GM21576 (cell line): Measurements from ENCODE around the gene CASP2.
A peak's percentile ranks its signal among the peaks of the same experiment; 100 is the strongest.
"Not testable (repeated sequence)": the region's sequence is repeated elsewhere in the genome, so short reads cannot be mapped to it uniquely, and the experiment has no call there.

Experiments used
- ATAC-seq: cut with Tn5 transposase; IDR thresholded peaks from one replicate; pipeline ENCODE4 v1.9.1; 2021; ENCODE audit warnings: mild to moderate bottlenecking, moderate library complexity; ENCODE audit not compliant: unreplicated experiment

CASP2 gene

DNA sequence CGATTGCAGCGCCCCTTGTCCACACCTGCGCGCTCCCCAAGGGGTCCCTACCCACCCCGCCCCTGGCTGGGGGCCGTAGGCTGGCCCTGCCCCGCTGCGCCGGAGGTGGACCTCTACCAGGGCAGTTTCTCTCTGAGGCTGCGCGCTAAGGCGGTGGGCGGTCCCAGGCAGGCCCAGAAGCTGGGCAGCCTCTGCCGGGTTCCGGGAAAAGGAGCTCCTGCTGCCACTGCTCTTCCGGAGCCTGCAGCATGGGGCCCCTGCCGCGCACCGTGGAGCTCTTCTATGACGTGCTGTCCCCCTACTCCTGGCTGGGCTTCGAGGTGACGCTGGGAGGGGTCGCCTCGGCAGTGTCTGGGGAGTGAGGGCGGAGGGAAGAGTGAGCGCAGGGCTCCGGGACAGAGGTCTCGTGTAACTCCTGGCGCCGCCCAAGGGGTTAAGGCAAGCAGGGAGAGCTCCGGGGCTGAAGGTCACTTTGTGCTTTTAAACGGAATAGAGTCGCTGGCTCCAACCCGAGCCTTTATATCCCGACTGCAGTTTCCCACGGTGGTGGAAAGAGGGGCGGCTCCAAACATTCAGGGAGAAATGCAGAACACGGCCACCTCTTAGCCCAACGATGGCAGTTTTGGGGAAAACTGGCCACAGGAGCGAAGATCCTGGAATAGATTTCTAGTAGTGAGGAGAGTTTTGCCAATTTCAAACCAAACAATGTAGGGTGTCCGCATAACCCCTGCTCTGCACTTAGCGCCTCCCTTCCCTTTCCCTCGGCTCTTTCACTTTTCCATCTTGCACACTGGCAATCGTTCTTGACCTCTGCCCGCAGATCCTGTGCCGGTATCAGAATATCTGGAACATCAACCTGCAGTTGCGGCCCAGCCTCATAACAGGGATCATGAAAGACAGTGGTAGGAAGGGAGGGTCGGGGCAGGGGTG, 24.6 kb upstream of the CASP2 start, which contains the start of gene GSTK1:
Gene GSTK1, plus strand, starts transcription at position 176 of the 930 bp plus-strand sequence. Its CDS starts 73 bp downstream, at position 249.
- peak; percentile 97 for ATAC-seq

DNA sequence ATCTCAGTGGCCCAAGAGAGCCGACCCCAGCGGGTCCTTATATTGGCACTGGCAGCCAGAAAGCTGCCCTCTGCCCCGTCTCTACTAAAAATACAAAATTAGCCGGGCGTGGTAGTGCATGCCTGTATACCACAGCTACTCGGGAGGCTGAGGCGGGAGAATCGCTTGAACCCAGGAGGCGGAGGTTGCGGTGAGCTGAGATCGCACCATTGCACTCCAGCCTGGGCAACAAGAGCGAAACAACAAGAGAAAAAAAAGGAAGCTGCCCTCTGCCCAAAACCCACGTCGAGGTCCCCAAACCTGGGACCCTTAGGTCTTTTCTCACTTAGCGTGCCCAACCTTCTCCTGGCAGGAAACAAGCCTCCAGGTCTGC, 24.0 kb upstream of the CASP2 start:
- not testable (repeated sequence) for ATAC-seq

DNA sequence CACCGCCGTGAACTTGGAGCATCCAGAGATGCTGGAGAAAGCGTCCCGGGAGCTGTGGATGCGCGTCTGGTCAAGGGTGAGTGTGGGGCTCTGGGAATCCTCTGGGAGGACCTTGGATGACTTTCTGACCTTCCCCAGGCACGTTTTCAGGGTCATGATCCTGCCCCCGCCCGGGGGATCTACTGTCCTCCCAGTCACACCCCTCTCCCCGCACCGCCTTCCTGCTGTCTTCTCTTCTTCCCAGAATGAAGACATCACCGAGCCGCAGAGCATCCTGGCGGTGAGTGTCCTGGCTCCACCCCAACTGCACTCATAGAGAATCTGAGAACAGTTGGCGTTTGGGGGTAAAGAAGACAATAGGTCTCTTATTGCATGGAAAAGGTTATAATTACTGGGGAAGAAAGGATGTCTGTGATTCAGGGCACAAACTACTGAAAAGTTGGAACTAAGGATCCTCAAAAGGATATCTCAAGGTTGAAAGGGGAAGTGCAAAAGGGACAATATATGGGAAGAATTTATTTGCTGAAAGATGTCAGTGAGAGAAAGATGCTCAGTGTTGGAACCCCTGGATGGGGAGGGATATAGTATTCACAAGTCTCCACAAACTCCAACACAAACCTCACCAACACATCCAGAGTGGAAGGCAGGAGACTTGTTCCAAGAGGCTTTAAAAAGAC, 23.0 kb upstream of the CASP2 start:
- no peak for ATAC-seq

DNA sequence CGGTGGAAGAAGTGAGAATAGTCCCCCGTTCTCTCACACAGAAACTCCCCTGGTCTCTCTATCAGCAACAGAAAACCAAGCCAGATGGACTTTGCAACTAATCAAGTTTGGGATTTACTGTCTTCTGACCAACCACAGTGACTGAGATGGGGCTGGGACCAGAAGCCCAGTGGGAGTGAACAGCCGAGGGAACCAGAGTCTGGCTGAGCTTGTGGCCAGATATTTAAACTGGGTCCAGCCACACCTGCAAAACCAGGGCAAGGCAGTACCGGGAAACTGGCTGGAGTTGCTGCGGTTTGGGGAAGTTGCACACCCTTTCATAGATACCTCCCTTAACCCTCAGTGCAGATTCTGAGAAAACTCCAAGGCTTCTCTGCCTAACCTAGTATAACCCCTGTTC, 18.9 kb upstream of the CASP2 start:
- ATAC-seq = no peak

DNA sequence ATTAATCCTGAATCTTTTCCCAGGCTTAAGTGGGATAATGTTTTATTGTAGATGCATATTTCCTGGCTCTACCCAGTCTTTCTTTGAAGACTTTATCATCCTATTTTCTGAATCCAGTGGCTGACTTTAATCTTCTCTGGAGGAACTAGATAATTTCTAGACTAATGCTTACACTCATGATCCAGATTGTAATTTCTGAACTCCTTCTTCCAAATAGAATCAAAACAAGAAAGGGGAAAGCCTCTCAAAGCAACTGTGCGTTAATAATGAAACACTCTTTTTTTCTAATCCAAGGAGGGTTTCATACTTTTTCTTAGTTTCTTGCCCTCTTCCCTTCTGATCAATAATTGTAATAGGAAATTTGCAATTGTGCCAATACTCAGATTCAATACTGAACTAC, 16.9 kb upstream of the CASP2 start:
- no peak for ATAC-seq

DNA sequence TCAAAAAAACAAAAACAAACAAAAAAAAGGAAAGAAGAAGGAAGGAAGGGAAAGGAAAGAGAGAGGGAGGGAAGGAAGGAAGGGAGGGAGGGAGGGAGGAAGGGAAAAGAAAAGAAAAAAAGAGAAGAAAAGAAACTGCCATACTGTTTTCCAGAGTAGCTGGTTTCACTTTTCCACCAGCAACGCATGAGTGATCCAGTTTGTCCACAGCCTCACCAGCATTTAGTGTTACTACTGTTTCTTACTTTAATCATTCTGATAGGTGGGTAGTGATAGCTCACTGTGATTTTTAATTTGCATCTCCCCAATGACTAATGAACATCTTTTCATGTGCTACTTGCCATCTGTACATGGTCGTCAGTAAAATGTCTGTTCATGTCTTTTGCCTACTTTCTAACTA, 15.3 kb upstream of the CASP2 start:
- ATAC-seq = no peak

DNA sequence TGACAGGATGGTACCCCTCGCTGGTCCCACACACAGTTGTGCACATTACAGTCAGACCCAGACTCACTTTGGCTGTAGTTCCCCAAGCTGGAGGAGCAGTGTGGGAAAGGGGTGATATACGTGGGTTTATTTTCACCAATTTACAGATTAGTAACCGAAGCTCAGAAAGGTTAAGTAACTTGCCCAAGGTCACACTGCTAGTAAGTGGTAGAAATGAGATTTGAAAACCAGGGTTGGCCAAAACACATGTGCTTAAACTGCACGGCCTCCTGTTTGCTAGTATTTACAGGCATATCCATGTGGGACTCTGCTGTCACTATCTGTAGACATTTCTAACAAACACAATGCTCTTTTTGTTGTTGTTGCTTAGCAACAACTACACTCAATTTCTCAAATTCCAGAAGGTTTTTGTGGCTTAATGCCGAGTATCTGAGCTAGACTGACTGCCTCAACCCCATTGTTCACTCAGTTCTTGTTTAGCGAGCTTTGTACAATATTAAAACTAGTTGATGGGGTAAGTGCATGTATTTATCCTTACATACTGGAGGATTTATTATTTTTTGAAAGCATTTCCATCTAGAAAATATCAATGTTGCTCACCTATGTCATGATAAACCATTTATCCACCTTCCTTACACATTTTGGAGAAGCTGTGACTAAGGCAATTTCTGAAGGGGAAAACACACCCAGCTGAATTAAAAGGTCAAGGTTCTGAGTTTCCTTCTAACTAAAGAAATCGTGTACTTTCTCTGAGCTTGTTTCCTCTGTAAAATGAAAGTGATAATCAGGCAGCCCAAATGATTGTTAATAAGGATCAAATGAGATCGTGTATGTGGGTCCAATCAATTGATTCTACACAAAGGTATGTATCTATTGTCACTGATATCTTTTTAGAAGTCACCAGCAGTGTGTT, 8.7 kb upstream of the CASP2 start:
- ATAC-seq = no peak

DNA sequence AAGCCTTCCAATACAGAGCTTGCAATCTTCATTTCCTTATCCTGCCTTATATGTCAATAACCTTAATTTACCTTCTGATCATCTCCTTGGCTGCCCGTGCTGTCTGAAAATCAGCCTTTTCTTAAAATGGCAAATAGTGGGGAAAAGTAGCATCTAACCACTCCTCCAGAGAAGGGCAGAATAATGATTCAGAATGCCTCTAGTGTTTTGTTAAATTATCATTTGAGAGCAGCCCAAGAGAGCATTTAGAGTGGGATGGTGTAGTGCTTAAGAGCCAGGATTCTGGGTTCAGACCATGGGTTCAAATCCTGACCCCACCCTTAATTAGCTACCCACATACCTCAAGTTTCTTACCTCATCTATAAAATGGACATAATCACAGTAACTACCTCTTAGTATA, 8.0 kb upstream of the CASP2 start:
- ATAC-seq = no peak

DNA sequence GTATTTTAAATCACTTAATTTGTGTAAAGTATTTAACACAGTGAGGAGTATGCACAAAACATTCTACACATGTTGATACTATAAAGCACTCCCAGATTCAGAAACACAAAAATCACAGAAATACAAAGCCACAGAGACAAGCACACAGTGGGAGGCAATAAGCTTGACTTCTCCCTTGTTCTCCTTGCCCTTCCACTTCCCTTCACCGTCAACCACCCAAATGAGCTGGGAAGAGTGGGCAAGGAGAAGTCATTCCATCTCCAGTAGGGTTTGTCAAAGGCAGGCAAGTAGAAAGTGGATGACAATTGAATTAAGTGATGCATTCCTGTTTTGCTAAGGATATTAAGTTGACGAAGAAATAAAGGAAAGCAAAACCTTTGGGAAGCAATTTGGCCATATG, 7.6 kb upstream of the CASP2 start:
- no peak for ATAC-seq

DNA sequence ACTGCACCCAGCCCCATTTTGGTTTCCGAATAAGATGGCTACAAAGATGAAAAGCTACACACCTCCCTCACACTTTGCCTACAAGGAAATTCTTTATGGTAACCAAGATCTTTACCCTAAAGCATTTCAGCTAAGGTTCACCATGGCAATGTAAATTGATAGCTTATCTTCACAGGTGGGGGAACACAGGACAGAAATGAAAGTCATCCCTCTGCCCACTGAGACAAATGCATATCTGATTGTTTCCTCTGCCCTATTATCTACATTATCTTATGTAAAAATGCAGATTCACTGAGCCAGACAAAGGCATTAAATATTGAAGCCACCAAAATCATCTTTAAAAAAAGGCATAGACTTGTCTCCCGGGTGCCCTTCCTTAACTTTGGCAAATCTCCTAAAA, 6.6 kb upstream of the CASP2 start:
- ATAC-seq = no peak

DNA sequence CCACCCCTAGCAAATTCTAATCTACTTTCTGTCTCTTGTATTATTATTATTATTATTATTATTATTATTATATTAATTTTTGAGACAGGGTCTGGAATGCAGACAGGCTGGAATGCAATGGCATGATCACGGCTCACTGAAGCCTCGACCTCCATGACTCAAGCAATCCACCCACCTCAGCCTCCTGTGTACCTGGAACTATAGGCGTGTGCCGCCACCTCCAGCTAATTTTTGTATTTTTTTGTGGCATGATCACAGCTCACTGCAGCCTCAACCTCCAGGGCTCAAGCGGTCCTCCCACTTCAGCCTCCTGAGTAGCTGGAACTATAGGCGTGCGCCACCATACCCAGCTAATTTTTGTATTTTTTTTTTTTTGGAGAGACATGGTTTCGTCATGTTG, 6.0 kb upstream of the CASP2 start:
- ATAC-seq = no peak

DNA sequence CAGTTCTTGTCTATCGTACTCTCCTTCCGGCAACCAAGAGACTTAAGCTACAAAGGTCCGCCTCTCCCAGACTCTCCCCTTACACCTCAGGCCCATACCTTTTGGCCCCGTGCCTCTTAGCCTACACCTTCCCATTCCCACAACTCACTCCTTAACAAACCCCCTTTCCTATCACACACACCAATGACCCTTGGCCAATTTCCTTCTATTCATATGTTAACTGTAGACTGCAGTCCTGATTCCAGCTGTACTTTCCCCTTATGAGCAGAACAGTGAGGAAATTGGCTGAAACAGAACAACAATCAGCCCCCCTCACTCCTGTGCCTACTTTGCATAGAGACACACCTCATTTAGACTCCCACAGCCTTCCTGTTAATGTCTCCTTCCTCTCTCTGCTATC, 4.8 kb upstream of the CASP2 start:
- ATAC-seq = no peak

DNA sequence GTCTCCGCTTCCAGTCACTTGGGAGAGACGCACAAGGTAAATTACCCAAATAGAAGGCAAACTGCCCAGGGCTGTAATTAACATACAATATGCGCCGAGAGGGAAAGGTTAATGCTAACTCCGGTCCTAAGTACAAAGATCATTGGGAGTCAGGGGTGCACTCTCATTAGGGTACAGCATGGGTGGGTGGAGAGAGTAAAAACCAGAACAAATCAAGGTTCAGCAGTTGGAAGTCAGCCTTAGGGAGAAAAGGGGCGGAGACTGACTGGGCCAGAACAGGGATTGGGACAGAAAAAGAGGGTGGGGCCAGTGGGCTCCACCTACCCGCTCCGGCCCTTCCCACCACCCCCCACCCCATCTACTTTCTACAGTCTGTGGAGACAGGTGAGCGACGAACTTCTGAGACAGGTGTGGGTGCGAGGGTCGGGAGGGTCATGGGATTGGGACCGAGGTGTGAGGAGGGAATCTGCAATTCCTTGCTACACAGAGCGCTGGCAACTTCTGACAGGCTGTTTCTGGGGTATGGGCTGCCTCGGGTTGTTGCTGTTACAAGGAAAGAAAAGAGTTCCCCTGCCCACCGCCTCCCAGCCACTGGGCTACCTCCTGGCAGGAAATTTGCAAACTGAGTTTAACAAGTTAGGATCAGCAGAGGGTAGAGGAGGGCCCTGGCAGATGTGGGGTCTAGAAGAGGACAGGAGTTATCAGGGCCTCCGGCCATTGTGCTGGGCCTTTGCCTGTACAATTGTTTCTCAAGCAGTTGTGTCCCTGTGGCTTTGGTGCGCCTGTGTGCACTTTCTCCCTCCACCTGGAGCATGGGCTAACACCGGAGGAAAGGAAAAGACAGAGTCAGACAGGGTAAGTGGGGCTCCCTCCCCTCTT, 3.3 kb upstream of the CASP2 start, which contains the start of gene TMEM139:
Gene TMEM139, plus strand, starts transcription at position 368 of the 879 bp plus-strand sequence. CDS start 1,000 bp downstream, outside the sequence.
- no peak for ATAC-seq

DNA sequence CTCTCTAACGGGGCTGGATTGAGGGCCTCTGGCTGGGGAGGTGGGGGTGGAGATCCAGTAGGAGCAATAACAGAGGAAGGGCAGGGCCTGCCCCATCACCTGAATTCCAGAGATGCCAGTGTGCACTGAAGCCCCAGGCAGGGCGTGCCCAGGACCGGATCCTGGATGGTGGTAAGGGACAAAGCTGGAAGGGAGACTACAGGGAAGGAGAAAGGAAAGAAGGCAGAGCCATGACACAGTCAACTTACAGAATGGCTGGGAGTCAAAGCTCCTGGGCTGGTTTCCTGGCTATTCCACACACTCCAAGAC, 2.7 kb upstream of the CASP2 start:
- no peak for ATAC-seq

DNA sequence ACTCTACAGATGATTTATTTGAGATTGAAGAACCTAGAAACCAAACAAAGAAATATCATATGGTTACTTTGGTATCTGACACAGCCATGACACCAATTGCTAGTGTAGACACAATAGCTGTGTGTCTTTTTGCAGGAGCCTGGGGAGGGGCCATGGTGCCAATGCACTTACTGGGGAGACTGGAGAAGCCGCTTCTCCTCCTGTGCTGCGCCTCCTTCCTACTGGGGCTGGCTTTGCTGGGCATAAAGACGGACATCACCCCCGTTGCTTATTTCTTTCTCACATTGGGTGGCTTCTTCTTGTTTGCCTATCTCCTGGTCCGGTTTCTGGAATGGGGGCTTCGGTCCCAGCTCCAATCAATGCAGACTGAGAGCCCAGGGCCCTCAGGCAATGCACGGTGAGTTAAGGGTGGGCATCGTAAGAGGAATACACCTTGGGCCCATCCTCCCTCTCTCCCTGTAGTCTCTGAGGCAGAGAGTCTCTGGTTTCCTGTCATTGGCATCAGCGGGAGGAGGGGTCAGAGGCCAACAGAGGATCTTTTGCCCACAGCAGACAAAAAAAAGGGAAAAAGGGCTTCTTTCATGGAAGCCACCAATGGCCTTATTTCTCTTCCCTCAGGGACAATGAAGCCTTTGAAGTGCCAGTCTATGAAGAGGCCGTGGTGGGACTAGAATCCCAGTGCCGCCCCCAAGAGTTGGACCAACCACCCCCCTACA, 2.2 kb upstream of the CASP2 start:
- no peak for ATAC-seq

DNA sequence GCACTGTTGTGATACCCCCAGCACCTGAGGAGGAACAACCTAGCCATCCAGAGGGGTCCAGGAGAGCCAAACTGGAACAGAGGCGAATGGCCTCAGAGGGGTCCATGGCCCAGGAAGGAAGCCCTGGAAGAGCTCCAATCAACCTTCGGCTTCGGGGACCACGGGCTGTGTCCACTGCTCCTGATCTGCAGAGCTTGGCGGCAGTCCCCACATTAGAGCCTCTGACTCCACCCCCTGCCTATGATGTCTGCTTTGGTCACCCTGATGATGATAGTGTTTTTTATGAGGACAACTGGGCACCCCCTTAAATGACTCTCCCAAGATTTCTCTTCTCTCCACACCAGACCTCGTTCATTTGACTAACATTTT, 1.6 kb upstream of the CASP2 start:
- no peak for ATAC-seq

DNA sequence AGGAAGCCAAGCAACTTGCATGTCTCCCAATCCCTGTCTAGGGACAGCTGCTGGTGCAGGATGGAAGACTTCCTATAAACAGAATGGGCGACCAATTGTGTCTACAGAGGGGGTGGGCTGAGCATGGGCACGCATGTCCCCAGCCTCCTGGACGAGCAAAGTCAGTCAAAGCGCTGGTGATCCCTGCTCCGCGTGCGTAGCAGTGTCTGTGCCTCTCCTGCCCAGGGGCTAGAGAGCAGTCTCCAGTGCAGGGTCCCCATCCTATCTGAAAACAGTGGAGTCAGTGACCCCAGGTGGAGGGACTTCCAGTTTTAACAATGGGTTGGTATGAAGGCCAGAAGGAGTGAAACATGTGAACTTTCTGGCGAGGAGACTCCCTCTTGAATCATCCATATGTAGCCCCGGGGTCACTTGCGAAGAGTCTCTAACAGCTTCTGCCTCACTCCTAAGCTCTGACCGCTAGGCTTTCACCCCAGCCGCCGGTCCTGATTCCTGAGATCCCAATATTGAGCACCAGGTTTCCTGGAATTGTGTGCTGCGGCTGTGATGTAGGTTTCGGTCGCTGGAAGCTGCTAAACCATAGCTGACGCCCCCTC, 714 bp upstream of the CASP2 start:
- no peak for ATAC-seq

DNA sequence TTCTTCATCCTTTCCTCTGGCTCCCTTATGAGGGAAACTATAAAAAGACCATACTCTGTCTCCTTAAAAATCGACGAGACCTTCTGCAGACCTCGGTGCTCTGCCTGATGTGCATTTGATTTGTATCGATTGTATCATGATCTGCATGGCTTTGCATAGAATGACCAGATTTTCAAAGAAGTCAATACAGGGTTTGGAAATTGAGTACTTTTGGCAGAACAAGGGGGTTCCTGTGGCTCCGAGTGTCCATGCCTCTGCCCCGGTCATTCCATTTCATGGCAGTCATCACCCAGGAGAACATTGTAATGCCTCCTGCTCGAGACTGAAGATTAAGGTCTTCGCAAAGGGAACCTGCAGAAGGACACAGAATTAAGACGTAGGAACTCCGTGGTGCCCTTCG, 685 bp downstream of the CASP2 start:
- ATAC-seq = peak; percentile 1

DNA sequence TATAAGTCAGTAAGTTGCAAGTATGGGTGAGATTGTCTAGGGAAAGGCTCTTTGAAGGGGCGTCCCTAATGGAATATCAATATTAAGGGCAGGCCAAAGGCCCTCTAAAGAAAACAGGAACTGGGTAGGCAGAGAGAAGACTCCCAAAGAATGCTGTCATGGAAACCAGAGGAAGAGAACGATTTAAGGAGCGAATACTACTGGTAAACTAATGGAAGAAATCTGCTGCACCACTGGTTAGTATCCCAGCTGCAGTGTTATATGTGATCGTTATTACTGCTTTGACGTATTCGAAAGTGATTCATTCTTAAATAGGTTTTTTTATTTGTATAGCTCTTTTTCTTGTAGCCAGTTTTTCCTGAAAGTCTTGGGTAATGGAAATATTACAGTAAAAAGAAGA, 1.3 kb downstream of the CASP2 start:
- ATAC-seq = no peak
